Measurements from ENCODE around the gene GRID1.

GRCh38 chr10:86345296-86345858 lies 21.2 kb downstream of the GRID1 start:
- TF ChIP-seq CTCF (IDR thresholded peaks at IDR 0.05) (no peak), POLR2A (IDR thresholded peaks at IDR 0.05) (no peak)
